GM13976 (cell line): Measurements from ENCODE around the gene TNS2.

Experiments used
- DNase-seq: peaks from one replicate; pipeline ENCODE4 v3.0.0; 2012; ENCODE audit warnings: low spot score
- in situ Hi-C: fragments of 300-500 bp; cut with MboI; formaldehyde crosslinking; loops from one replicate; pipeline ENCODE4 v1.12.0; 2022; ENCODE audit warnings: low sequenced_read_pairs, mixed read lengths, inconsistent platforms; ENCODE audit not compliant: unreplicated experiment
- TF ChIP-seq, protein P1 (sequence below): IDR thresholded peaks from 2 replicates; pipeline ENCODE4 v1.5.1; 2012; ENCODE audit warnings: borderline replicate concordance, mild to moderate bottlenecking; ENCODE audit not compliant: insufficient read depth; ENCODE audit errors: extremely low read depth, missing control alignments, control extremely low read depth

Gene TNS2

DNA sequence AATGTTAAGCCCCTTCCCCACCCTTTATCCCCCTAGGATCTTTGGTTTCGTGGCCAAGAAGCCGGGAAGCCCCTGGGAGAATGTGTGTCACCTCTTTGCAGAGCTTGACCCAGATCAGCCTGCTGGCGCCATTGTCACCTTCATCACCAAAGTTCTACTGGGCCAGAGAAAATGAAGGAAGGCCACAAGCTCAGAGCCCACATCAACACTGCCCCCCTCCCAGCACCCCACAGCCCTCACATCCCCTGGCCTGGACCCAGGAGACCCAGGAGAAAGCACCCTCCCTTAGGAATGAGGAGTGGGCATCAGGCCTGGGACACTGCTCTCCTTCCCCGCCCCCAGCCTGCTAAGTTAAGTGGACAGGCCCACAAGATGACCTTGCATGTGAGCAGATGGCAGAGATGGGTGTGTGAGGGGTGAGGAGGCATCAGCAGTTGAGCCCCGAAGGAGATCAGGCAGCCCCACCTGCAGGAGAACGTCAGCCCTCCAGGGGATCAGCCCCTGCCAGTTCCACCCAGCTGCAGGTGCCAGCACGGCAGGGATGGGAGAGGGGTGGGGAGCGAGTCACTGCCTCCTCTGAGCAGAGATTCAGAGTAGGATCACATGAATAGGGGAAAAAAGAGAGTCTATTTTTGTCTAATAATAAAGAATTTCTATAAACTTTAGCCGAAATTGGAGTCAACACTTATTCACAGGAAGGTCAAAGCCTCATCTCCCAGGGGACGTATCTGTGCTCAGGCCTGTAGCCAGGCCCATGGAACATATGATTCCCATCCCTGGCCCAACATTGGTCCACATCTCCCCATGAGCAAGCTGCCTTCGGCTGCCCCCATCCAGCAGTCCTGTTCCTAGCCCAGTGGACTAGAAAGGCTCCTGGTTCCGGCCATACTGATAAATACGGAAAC lies 14.1 kb downstream of the TNS2 start:
- DNase-seq = no peak
- in situ Hi-C loops = no loop called here

DNA sequence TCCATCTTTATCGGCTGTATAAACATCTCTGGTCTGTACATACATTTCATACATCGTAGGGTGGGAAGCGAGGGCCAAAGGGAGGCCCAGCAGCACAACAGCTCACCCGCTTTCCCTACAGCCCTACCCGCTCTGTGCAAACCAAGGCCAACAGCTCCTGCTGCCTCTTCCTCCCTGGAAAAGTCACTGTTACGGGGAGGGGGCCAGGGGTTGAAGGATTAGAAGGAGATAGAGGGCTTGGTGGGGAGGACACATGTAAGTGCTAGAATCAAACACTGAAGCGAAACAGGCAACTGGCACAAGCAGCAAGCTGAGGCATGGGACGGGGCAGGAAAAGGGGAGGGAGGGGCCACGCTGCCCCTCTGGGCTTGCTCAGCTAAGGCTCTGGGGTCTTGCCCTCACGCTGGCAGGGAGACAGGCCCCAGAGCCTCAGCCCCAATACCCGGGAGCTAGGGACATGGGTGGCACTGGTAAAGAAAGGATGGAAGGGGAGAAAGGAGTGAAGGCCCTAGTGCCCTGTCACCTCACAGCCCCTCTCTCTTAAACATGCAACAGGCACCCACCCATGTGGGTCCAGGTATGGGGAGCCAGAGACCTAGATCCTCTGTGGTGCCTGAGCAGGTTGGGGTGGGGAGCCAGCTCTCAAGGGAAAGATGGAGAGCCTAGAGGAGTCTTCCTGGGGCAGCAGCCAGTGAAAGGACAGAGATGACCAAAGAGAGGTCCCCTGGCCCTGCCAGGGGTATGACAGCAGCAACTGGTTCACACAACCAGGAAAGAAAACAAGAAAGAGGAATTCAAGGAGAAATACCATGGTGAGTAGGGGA lies 15.0 kb downstream of the TNS2 start:
- in situ Hi-C loops = no loop called here
- TF ChIP-seq, protein P1, sequence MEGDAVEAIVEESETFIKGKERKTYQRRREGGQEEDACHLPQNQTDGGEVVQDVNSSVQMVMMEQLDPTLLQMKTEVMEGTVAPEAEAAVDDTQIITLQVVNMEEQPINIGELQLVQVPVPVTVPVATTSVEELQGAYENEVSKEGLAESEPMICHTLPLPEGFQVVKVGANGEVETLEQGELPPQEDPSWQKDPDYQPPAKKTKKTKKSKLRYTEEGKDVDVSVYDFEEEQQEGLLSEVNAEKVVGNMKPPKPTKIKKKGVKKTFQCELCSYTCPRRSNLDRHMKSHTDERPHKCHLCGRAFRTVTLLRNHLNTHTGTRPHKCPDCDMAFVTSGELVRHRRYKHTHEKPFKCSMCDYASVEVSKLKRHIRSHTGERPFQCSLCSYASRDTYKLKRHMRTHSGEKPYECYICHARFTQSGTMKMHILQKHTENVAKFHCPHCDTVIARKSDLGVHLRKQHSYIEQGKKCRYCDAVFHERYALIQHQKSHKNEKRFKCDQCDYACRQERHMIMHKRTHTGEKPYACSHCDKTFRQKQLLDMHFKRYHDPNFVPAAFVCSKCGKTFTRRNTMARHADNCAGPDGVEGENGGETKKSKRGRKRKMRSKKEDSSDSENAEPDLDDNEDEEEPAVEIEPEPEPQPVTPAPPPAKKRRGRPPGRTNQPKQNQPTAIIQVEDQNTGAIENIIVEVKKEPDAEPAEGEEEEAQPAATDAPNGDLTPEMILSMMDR = no peak
- no peak for DNase-seq

More for the DNA sequence above, 14.1 kb downstream of the TNS2 start:
- TF ChIP-seq, protein P1 = no peak

DNA sequence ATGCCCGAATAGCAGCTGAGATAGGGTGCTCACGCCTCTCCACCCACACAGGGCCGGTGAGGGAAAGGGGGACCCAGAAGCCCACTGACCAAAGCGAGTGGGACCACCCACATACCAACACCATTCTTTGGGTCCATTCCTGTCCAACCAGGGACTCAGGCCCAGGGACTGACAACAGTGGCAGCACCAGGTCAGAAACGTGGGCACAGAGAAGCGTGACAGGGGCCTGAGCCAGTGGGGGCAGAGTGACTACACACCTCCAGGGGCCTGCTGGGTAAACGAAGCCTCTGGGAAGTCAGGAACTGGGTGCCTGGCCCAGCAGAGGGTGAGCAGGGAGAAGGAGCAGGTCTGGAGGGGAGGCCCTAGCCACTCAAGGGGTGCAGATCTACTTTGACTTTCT lies 15.6 kb downstream of the TNS2 start:
- TF ChIP-seq, protein P1 = no peak
- no peak for DNase-seq
- in situ Hi-C loops = no loop called here

DNA sequence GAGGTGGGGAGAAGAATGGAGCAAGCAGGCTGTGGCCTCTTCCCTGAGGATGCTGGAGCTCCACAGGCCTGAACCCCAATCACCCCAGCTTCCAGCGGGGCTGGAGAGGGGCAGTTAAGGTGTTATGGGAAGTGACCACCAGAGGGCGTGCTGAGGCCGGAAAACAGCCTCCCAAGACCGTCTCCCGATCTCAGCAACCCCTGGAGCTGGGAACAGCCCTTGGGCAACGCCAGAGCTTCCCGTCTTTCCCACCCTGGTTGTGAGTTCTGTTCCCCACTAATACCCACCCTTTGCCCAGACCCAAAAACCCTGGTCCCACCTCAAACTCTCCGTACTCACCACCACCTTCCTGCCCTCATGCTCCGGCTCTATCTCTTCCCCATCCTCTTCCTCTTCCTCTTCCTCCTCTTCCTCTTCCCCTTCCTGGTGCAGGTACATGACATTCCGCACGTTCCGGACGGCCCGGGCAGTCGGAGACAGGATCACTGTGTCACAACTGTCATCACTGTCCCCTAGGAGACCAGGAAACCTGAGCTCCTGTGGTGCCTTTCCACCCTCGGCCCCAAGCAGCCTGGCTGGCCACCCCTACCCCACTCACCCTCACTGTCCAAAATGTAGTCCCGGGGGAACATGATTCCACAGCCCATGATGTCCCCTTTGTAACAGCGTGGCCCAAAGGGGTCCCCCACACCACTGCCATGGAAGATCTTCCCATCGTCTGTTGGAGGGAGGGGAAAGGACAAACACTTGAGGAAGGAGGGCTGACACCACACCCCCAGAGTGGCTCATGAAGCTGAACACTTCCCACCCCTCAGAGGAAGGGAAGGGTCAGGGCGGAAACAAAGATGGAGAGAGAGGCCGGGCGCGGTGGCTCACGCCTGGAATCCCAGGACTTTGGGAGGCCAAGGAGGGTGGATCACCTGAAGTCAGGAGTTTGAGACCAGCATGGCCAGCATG lies 16.4 kb downstream of the TNS2 start:
- in situ Hi-C loops = no loop called here
- TF ChIP-seq, protein P1 = peak; percentile 72
- DNase-seq = peak; percentile 89

DNA sequence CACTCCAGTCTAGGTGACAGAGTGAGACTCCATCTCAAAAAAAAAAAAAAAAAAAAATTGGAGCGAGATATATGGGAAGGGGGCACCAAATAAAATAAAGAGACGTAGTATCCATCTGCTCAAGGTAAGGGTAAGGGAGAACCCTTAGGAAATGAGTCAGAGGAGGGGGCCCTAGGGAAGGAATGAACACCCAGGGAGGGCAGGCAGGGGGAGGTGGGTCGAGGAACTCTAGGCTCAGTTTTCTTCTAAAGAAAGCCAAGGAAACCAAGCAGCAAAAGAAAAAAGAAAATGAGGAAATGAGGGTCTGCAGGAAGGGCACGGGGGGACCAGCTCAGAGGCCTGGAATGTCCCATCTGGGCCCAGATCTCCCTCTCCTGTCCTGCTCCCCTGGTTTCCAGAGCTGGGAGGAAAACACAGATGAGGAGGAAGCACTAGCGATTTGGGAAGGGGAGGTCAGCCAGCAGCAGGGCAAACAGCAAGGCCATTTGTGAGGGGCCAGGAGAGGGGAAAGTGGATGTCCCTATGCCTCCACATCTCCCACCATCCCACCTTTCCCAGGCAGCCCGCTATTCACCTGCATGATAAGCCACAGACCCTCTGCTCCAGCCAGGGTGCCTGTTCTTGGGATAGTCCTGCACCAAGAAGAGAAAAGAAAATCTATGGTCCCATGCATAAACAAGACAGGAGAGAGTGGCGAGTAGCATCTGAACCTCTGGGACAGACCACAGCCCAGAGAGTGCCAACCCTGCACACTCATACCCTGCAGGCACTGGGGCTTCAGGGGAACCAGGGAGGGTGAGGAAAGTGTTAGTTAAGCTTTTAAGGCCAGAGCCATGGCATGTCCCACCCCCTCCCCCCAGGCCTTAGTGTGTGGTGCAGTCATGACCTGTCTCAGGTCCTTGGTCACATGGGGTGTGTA lies 17.5 kb downstream of the TNS2 start:
- in situ Hi-C loops = no loop called here
- no peak for DNase-seq
- TF ChIP-seq, protein P1 = no peak
